ENCODE data around the gene MEMO1.
"Not testable (repeated sequence)": the region's sequence is repeated elsewhere in the genome, so short reads cannot be mapped to it uniquely, and the experiment has no call there.

Gene MEMO1

DNA sequence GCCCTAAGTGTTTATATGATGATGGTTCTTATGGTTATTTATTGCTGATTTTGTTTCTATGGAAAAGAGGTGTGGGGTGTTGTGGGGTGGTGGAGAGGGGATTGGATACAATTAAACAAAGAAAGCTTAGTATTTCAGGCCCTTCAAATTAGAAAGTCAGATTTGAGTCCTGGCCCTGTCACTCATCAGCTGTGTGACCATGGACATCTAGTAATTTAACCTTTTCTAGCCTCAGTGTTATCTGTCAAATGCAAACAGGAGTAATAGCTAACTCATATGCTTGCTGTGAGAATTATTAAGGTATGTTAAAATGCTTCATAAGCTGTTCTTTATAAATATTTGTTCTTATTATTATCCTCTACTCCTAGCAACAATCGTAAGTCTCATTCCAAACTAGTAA, 2.1 kb upstream of the MEMO1 start:
- TF ChIP-seq CTCF (IDR thresholded peaks at IDR 0.05; ENCODE audit: low read depth, low read length): no peak
- DNase-seq (ENCODE audit: extremely low read depth, low read depth): no peak

GRCh38 chr2:32011485-32011960, 715 bp upstream of the MEMO1 start:
- DNase-seq (ENCODE audit: extremely low read depth, low read depth): no peak
- no peak for TF ChIP-seq CTCF (IDR thresholded peaks at IDR 0.05; ENCODE audit: low read depth, low read length)

DNA sequence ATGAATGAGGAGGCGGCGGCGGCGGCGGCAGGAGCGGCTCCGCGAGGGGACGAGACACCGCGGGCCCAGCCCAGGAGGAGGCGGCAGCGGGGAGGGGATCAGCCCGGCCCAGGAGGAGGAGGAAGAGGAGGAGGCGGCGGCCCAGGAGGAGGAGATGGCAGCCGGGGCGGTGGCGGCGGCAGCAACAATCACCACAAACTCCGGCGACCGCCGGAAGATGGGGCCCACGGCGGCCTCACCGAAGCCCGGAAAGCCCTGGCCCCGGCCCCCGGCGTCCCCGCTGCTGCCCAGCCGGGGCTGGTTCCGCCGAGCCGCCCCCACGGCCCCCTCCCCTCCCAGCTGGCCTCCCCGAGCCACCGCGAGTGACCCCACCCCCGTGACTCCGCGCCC, 533 bp downstream of the MEMO1 start:
- DNase-seq (ENCODE audit: extremely low read depth, low read depth): not testable (repeated sequence)

GRCh38 chr2:32009516-32010256, 1.1 kb downstream of the MEMO1 start:
- no peak for TF ChIP-seq CTCF (IDR thresholded peaks at IDR 0.05; ENCODE audit: low read depth, low read length)
- DNase-seq (ENCODE audit: extremely low read depth, low read depth): no peak

GRCh38 chr2:32008805-32009515, 1.8 kb downstream of the MEMO1 start:
- no peak for DNase-seq (ENCODE audit: extremely low read depth, low read depth)
- no peak for TF ChIP-seq CTCF (IDR thresholded peaks at IDR 0.05; ENCODE audit: low read depth, low read length)

DNA sequence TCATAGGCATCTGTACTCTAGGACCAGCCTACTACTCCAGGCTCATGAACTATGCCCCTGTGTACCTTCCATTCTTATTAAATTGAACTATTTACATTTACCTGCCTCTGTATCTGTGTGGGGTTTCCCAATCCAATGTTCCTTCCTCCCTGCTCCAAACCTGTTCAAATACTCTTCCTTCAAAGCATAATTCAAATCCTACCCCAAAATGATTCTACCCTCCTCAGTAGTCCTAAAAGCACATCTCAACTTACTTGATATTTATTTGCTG, 3.8 kb downstream of the MEMO1 start:
- DNase-seq (ENCODE audit: extremely low read depth, low read depth): no peak
- TF ChIP-seq CTCF (IDR thresholded peaks at IDR 0.05; ENCODE audit: low read depth, low read length): no peak

GRCh38 chr2:32005371-32005976, 5.3 kb downstream of the MEMO1 start:
- TF ChIP-seq CTCF (IDR thresholded peaks at IDR 0.05; ENCODE audit: low read depth, low read length): no peak
- DNase-seq (ENCODE audit: extremely low read depth, low read depth): no peak
